D721Med (cell line): ENCODE measurements around the gene PGBD2.

Source experiments
- DNase-seq: peaks from one replicate; pipeline ENCODE4 v3.0.0; 2011; ENCODE audit warnings: low spot score; ENCODE audit not compliant: insufficient read length
- FAIRE-seq: peaks from 2 replicates; lab custom pipeline; 2011; peaks lifted over from hg19 to GRCh38; lab: Jason Lieb, UNC
- CTCF ChIP-seq: IDR thresholded peaks from 2 replicates; pipeline ENCODE4 v1.5.1; 2012; ENCODE audit warnings: mild to moderate bottlenecking, control low read depth; ENCODE audit not compliant: insufficient read depth; ENCODE audit errors: missing control alignments

Gene PGBD2

DNA sequence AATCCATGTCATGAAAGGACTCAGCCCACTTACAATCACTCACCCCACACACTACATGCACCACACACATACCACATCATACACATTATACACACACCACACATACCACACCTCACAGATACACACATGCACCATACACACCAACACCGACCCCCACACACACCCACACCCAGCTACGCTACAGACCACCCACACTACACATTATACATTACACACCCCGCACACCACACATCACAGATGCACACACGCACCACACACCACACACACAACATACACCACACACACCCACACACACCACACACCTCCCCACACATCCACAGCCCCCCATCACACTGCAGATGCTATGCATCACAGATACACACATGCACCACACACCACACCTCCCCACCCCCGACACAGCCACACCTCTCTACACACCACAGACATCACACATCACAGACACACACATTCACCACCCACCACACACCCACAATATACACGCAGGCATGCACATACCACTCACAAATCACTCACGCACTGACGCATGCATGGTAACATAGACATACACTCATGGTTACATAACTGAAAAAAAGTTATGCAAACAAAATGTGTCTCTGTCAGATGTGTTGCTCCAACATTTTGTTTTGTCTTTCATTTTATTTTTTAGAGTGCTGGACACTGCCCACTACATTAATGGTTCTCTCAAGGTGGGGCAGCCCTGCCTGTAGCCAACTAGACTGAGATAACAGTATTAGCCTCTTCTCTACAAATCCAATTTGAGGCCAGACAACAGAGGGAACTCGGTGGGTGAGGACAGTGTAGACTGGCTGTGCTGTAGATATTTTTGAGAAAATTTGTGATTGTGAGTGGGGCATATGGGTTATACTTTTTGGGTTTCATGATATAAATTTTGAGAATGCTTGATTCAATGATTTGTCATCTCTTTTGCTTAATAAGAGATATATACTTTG is 15.2 kb upstream of the PGBD2 start:
- DNase-seq: no peak
- FAIRE-seq: no peak
- no peak for TF ChIP-seq CTCF

DNA sequence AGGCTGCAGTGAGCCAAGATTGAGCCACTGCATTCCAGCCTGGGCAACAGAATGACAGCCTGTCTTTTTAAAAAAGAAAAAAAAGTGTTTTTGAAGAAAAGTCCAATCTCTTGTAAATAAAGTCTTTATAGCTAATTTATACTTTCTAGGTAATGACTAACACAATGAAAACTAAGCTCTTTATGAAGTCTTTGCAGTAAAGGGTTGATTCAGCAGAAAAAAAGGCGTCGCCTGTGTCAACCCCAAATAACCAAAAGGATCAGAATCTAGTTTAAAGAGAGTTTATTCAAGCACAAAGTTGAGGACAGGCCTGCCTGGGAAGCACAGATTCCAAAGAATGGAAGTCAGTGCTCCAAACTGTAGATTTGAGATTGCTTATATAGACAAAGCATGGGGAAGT is 14.3 kb upstream of the PGBD2 start:
- DNase-seq: no peak
- no peak for FAIRE-seq
- TF ChIP-seq CTCF: no peak

GRCh38 chr1:248892590-248892989 is 13.4 kb upstream of the PGBD2 start:
- FAIRE-seq (no peak), DNase-seq (no peak)
- TF ChIP-seq CTCF: no peak

GRCh38 chr1:248894837-248895236 is 11.2 kb upstream of the PGBD2 start:
- FAIRE-seq (no peak), DNase-seq (no peak)
- no peak for TF ChIP-seq CTCF

DNA sequence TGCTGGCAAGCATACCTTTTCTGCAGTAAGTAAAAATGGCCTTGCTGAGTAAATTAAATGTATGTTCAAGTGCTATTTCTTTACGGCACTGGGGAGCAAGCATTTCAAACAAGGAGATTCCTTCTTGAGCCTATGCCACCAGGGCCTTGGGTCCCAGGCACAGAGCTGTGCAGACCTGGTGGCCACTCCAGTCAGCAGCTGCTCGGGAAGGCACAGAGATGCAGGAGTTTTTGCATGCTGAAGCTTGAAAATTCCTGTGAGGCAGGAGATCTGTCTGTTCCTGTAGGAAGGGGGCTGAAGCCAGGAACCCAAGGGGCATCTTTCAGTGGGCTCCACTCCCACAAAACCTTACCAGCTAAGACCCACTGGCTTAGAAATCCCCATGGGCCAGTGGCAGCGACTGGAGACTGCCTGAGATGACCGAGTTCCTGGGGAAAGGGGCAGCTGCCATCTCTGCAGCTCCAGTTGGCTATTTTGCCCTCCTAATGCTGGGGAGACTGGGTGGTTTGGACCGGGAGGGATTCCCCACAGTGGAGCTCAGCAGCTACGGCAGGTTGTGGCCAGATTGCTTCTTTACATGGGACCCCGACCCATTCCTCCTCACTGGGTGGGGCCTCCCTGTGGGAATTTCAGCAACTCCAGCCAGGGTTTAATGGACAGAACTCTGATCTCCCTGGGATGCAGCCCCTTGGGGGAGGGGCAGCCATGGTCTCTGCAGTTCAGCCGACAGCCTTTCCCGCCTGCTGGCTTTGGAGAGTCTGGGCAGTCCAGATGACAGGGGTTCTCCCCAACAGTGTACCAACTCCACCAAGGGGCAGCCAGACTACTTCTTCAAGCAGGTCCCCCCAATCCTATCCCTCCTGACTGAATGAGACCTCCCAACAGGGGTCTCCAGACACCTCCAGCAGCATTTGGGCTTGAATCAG is 8.4 kb upstream of the PGBD2 start:
- FAIRE-seq: no peak
- TF ChIP-seq CTCF: no peak
- no peak for DNase-seq

- no peak for FAIRE-seq
- no peak for DNase-seq
- TF ChIP-seq CTCF: no peak
These were observed 5.4 kb upstream of the PGBD2 start for GRCh38 chr1:248900637-248901036.
